ENCODE results near the gene UBE2H.

UBE2H gene

DNA sequence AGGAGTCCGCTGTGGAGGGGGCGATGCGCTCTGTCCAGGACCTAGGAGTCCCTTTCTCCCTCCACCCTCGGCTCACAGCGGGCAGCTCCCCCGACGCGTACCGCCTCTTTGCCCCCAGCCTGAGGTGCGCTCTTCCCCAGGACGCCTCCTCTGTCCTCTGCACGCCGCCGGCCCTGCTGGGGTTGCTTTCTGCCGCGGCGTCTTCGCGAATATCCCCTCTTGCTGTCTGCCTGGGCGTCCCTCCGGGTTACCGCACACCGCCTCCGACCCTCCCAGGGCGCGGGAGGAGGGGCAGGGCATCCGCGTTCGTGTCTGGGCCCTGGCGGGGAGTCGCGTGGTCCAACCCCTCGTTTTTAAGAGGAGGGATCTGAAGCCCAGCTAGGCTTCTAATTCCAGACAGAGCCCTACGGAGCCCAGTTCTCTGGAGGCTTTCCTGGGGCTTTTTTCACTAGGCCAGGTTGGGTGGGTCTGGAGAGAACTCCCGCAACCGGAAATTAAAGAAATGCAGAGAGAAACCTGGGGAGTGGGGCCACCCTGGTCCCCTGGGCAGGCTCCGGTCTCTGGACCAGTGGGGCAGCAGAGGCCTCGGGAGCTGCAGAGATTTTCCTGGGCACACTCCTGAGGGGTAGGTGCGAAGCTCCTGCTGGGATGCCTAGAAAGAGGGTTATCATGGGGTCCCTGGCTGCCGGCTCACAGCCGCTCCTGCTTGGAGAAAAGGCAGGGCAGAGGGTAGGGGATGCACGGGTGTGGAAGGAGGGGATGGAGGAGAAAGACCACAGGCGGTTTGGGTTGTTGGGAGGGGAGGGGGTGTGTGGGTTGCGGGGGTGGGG lies 166.9 kb downstream of the UBE2H start:
- no peaks in the 10 kb centered on the region for H3K4me1 ChIP-seq (ENCODE audit: insufficient read depth, low read length, poor library complexity, severe bottlenecking)
- no peaks in the 10 kb centered on the region for H3K36me3 ChIP-seq (ENCODE audit: insufficient read depth, low read length)
- H3K9ac ChIP-seq (ENCODE audit: low read depth, low read length, poor library complexity, severe bottlenecking) = no peak overlapping the region
- no peaks in the 10 kb centered on the region for H3K9me3 ChIP-seq (ENCODE audit: insufficient read depth, low read depth, low read length)
- no peaks in the 10 kb centered on the region for H4K20me1 ChIP-seq (ENCODE audit: insufficient read depth, low read length, poor library complexity, severe bottlenecking)
- H3K27me3 ChIP-seq (ENCODE audit: insufficient read depth, low read length, poor library complexity, severe bottlenecking) = no peaks in the 10 kb centered on the region
- TF ChIP-seq CTCF (conservative IDR thresholded peaks at IDR 0.05; ENCODE audit: low read length) (no peak), EZH2phosphoT487 (IDR thresholded peaks at IDR 0.05; ENCODE audit: borderline replicate concordance) (no peak)
- H3F3A ChIP-seq (ENCODE audit: low read depth) = no peaks in the 10 kb centered on the region
- no peak overlapping the region for H2AFZ ChIP-seq (ENCODE audit: low read length)
- H3K79me2 ChIP-seq (ENCODE audit: insufficient read depth, low read length) = no peaks in the 10 kb centered on the region
- H3K4me2 ChIP-seq (ENCODE audit: low read depth, low read length, poor library complexity, severe bottlenecking) = no peak overlapping the region
- H3K9me2 ChIP-seq (replicated peaks; ENCODE audit: low read depth, low read length) = no peaks in the 10 kb centered on the region
- no peak overlapping the region for H3K4me3 ChIP-seq (ENCODE audit: low read length, poor library complexity, severe bottlenecking)

DNA sequence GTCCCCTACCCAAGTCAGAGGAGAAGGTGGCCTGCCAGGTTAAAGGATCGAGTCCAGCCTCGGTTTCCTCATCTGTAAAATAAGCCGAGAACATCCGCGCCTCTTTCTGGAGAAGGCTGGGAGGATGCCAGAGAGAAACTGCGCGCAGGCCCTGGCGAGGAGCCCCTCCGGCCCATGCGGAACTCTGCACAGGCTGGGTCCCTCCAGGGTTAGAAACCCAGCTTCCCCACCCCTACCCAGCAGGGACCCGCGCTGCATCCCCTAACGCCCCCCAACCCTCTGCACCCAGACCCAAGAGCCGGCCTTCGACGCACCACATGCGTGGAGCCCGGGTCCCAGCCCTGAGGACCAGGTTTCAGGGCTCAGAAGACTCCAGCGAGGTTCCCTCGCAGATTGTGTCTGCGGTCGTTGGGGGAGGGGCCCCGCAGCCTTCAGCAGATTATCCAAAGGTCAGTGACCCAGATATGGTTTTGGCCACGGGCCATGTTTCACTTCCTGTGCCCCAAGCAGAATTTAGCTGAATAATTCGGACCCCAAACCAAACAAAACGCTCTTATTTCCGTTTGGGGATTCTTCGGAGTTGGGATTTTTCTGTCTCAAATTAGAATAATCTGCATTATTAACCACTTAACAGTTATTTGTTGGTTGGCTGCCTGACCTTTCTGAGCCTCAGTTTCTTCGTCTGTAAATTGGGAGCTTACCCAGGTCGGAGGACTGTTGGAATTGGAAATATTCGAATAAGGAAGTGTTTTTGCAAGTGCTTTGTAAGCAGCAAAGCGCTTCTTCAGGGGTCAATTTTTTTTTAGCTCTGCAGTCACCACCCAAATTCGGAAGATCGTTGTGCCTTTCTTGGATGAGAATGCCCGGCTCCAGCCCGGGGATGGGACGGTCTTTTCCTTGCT lies 167.7 kb downstream of the UBE2H start:
- no peak overlapping the region for H3K4me3 ChIP-seq (ENCODE audit: low read length, poor library complexity, severe bottlenecking)
- no peak overlapping the region for H2AFZ ChIP-seq (ENCODE audit: low read length)
- no peaks in the 10 kb centered on the region for H4K20me1 ChIP-seq (ENCODE audit: insufficient read depth, low read length, poor library complexity, severe bottlenecking)
- H3K79me2 ChIP-seq (ENCODE audit: insufficient read depth, low read length) = no peaks in the 10 kb centered on the region
- H3K9me2 ChIP-seq (replicated peaks; ENCODE audit: low read depth, low read length) = no peaks in the 10 kb centered on the region
- no peaks in the 10 kb centered on the region for H3K9me3 ChIP-seq (ENCODE audit: insufficient read depth, low read depth, low read length)
- no peak for TF ChIP-seq EZH2phosphoT487 (IDR thresholded peaks at IDR 0.05; ENCODE audit: borderline replicate concordance)
- TF ChIP-seq CTCF (conservative IDR thresholded peaks at IDR 0.05; ENCODE audit: low read length) = no peak
- H3K27me3 ChIP-seq (ENCODE audit: insufficient read depth, low read length, poor library complexity, severe bottlenecking) = no peaks in the 10 kb centered on the region
- no peak overlapping the region for H3K4me2 ChIP-seq (ENCODE audit: low read depth, low read length, poor library complexity, severe bottlenecking)
- no peak overlapping the region for H3K9ac ChIP-seq (ENCODE audit: low read depth, low read length, poor library complexity, severe bottlenecking)
- H3K4me1 ChIP-seq (ENCODE audit: insufficient read depth, low read length, poor library complexity, severe bottlenecking) = no peaks in the 10 kb centered on the region
- H3F3A ChIP-seq (ENCODE audit: low read depth) = no peaks in the 10 kb centered on the region
- H3K36me3 ChIP-seq (ENCODE audit: insufficient read depth, low read length) = no peaks in the 10 kb centered on the region

DNA sequence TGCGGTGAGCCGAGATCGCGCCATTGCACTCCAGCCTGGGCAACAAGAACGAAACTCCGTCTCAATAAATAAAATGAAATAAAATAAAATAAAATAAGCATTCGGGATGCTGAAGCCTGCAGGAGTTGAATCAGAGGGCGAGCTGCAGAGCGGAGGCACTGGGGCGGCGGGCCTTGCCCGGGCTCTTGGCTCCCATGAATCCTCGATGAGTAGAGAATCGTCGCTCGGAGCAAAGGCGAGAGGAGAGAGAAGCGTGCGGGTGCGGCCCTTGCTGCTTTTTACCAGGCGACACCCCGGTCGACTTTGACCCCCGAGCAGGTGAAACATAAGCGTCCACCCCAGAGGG lies 168.3 kb downstream of the UBE2H start:
- Histone ChIP-seq H4K20me1 (ENCODE audit: insufficient read depth, low read length, poor library complexity, severe bottlenecking) (no peaks in the 10 kb centered on the region), H3K9me2 (replicated peaks; ENCODE audit: low read depth, low read length) (no peaks in the 10 kb centered on the region), H3K9ac (ENCODE audit: low read depth, low read length, poor library complexity, severe bottlenecking) (no peak overlapping the region), H3K9me3 (ENCODE audit: insufficient read depth, low read depth, low read length) (no peaks in the 10 kb centered on the region), H3K36me3 (ENCODE audit: insufficient read depth, low read length) (no peaks in the 10 kb centered on the region), H3K79me2 (ENCODE audit: insufficient read depth, low read length) (no peaks in the 10 kb centered on the region), H3K27me3 (ENCODE audit: insufficient read depth, low read length, poor library complexity, severe bottlenecking) (no peaks in the 10 kb centered on the region), H3K4me3 (ENCODE audit: low read length, poor library complexity, severe bottlenecking) (no peak overlapping the region), H3F3A (ENCODE audit: low read depth) (no peaks in the 10 kb centered on the region), H3K4me1 (ENCODE audit: insufficient read depth, low read length, poor library complexity, severe bottlenecking) (no peaks in the 10 kb centered on the region), H3K4me2 (ENCODE audit: low read depth, low read length, poor library complexity, severe bottlenecking) (no peak overlapping the region), H2AFZ (ENCODE audit: low read length) (no peak overlapping the region)
- TF ChIP-seq EZH2phosphoT487 (IDR thresholded peaks at IDR 0.05; ENCODE audit: borderline replicate concordance) (no peak), CTCF (conservative IDR thresholded peaks at IDR 0.05; ENCODE audit: low read length) (no peak)

Measured in Loucy (cell line).